HFF-Myc (cell line): ENCODE data around the gene IGF1R.

Source experiments
- DNase-seq: peaks from one replicate; pipeline ENCODE4 v3.0.0-alpha.2; 2011; ENCODE audit warnings: low read depth; ENCODE audit errors: extremely low read depth
- H3K4me3 ChIP-seq: replicated peaks from 2 replicates; pipeline ENCODE4 v1.5.1; 2011; ENCODE audit warnings: low read depth, mild to moderate bottlenecking, control low read depth, low read length
- TF ChIP-seq, protein P1 (sequence below): IDR thresholded peaks from 2 replicates; pipeline ENCODE4 v1.5.1; 2012; ENCODE audit warnings: mild to moderate bottlenecking, low read depth, low read length, control low read depth; ENCODE audit errors: missing control alignments

Gene IGF1R

DNA sequence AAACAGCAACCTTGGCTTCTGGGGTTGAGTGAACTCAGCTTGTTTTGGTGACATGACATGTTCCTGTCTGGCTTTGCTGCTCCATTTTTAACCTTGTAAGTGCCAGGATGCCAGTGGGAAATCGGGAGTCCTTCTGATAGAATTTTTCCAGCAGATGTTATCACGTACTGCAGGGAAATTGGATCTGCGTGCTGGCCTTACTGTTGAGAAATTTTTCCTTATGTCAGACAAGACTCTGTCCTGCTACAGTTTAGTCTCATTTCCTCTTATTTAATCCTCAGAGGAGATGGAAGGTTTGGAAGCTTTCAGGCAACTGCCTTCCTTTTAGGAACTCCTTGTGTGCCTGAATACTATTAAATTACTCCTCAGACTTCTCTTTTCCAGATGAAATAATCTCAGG lies 278.7 kb downstream of the IGF1R start:
- DNase-seq = no peak

DNA sequence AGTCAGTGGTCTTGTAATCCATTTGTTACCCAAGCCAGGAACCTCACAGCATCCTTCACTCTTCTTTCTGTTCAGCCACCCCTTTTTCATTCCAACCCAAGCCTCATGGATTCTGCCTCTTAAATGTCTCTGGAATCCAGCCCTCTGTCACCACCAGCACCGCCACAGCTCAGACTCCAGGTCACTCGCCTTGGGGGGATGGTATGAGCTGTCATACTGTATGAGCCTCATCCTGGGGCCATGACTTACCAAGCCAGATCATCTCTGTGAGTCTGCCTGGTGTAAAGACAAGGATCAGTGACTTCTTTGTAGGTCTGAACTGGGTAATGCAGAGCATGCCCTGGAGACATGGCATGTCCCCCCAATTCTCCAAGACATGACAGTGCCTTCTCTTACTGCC lies 279.7 kb downstream of the IGF1R start:
- H3K4me3 ChIP-seq = no peak overlapping the region
- TF ChIP-seq, protein P1, sequence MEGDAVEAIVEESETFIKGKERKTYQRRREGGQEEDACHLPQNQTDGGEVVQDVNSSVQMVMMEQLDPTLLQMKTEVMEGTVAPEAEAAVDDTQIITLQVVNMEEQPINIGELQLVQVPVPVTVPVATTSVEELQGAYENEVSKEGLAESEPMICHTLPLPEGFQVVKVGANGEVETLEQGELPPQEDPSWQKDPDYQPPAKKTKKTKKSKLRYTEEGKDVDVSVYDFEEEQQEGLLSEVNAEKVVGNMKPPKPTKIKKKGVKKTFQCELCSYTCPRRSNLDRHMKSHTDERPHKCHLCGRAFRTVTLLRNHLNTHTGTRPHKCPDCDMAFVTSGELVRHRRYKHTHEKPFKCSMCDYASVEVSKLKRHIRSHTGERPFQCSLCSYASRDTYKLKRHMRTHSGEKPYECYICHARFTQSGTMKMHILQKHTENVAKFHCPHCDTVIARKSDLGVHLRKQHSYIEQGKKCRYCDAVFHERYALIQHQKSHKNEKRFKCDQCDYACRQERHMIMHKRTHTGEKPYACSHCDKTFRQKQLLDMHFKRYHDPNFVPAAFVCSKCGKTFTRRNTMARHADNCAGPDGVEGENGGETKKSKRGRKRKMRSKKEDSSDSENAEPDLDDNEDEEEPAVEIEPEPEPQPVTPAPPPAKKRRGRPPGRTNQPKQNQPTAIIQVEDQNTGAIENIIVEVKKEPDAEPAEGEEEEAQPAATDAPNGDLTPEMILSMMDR = no peak
- DNase-seq = no peak

More for the DNA sequence above, 278.7 kb downstream of the IGF1R start:
- TF ChIP-seq, protein P1 = no peak
- H3K4me3 ChIP-seq = no peak overlapping the region

DNA sequence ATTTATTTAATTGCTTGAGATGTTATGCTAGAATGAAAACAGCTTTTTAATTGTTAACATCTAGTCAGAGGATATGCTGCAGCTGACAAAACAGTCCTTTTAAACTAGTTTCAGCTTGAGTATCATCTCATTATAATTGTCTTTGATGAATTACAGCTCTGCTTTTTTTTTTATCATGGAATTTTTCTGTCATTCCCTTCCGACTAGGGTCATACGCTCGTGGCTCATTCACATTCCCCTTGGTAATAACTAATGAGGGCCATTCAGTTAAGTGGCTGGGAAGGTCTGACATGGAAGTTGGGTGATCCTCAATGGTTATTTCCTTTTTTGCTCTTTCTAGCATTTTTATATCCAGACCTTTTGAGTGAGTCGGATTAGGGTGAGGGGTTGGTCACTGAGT lies 282.2 kb downstream of the IGF1R start:
- TF ChIP-seq, protein P1 = no peak
- DNase-seq = no peak
- H3K4me3 ChIP-seq = no peak overlapping the region

DNA sequence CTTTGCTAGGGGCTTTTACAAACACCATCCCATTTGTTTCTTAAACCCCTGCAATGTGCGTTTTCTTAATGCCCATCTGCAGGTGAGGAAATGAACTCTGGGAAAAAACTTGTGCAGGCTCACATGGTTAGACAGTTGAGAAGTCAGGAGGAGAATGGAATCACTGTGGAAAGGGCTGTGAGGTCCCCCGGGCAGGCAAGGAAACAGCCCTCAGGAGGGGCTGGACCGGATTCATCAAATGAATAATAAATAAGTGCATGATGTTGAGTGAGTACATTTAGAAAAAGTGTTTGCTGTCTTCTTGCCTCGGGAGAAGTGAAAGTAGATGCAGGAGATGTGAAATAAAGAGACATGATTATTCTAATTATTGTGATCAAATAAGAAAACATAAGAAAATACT lies 282.7 kb downstream of the IGF1R start:
- no peak overlapping the region for H3K4me3 ChIP-seq
- no peak for DNase-seq
- TF ChIP-seq, protein P1 = no peak

DNA sequence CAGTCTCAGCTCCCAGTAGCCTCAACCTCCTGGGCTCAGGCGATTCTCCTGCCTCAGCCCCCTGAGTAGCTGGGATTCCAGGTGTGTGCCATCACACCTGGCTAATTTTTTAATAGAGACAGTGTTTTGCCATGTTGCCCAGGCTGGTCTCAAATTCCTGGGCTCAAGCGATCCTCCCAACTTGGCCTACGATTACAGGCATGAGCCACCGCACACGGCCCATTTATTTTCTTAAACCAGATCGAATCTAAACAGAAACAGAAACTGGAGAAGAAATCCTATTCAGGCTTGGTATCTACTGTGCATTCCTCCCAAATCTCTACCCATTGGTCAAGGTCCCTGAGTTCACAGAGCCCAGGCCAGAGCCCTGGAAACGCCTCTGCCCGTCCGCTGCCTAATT lies 285.1 kb downstream of the IGF1R start:
- TF ChIP-seq, protein P1 = no peak
- no peak overlapping the region for H3K4me3 ChIP-seq
- no peak for DNase-seq

DNA sequence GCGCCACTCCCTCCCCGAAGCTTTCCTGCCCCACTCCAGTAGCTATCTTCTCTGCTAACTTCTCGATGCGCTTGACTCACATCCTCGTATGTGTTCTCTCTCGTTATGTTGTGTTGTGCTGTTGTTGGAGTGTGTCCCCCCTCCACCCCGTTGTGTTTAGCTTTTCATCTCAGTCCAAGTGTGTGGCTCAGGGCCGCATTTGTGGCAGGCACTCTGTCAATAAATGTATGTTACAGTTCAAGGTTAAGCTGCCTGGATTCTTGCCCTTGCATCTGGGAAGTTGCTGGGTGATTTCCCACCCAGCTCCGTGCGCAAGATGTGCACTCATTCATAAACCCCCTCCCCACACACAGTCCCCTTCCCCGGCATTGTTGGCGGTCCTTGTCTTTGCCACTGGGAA lies 287.4 kb downstream of the IGF1R start:
- H3K4me3 ChIP-seq = no peak overlapping the region
- TF ChIP-seq, protein P1 = no peak
- no peak for DNase-seq

DNA sequence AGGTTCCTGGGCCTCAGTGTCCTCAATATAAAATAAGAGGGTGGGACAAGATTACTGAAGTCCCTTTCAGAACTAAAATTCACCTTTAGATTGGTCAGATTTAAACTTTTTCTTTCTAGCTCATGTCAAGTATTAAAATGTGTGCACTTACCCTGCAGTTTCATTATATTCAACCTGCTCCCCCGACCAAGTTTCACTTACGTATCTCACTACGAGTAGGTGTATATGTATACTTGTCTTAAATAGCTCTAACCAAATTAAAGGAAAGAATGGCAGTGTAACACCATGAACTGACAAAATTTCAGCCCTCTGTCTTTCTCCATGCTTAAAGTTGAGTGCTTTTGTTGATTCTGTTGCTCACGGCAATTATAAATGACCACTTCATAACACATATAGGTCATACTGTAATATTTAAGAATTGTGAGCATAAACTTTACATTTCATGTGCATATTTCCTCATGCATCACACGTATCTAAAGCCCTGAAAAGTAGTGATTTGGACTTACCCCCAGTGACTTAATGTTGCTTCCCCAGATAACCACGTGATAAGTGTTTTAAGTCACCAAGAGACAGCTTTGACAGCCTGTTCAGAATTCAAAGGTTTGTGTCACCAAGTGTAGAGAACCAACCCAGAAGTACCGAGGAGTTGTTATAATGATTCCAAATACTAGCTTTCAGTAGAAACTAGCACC lies 289.2 kb downstream of the IGF1R start:
- TF ChIP-seq, protein P1 = no peak
- no peak for DNase-seq
- H3K4me3 ChIP-seq = no peak overlapping the region
